ENCODE results near the gene RANBP17.

The RANBP17 gene

GRCh38 chr5:171315925-171316257 lies 454.1 kb downstream of the RANBP17 start:
- DNase-seq: no peak

GRCh38 chr5:171316258-171317121 lies 454.7 kb downstream of the RANBP17 start:
- DNase-seq: no peak

- DNase-seq: no peak
Measured at GRCh38 chr5:171317230-171317629, 455.4 kb downstream of the RANBP17 start.

GRCh38 chr5:171318026-171318425 lies 456.2 kb downstream of the RANBP17 start:
- no peak for DNase-seq

- no peak for DNase-seq
Measured at GRCh38 chr5:171321447-171321846, 459.6 kb downstream of the RANBP17 start.

- no peak for DNase-seq
Measured at GRCh38 chr5:171322527-171322926, 460.7 kb downstream of the RANBP17 start.

GRCh38 chr5:171323007-171323406 lies 461.2 kb downstream of the RANBP17 start:
- DNase-seq: no peak

- no peak for DNase-seq
Measured at GRCh38 chr5:171323806-171324632, 462.2 kb downstream of the RANBP17 start.

GRCh38 chr5:171330021-171330420 lies 468.2 kb downstream of the RANBP17 start:
- no peak for DNase-seq

GRCh38 chr5:171335616-171336015 lies 473.8 kb downstream of the RANBP17 start:
- DNase-seq: no peak

- DNase-seq: peak in 34 of 56 donors; percentile 4 to 54 (median 16)
Measured at GRCh38 chr5:171336521-171337209, 474.8 kb downstream of the RANBP17 start.

- no peak for DNase-seq
Measured at GRCh38 chr5:171337210-171337569, 475.4 kb downstream of the RANBP17 start.

GRCh38 chr5:171340042-171340441 lies 478.2 kb downstream of the RANBP17 start:
- no peak for DNase-seq

- no peak for DNase-seq
Measured at GRCh38 chr5:171340491-171340890, 478.7 kb downstream of the RANBP17 start.

GRCh38 chr5:171342362-171343111 lies 480.7 kb downstream of the RANBP17 start:
- DNase-seq: peak in 14 of 56 donors; percentile 1 to 56 (median 11)

GRCh38 chr5:171344936-171345608 lies 483.3 kb downstream of the RANBP17 start:
- no peak for DNase-seq

Measured in amygdala (tissue), 56 donors.